ENCODE data around the gene TNS1.

TNS1 gene

DNA sequence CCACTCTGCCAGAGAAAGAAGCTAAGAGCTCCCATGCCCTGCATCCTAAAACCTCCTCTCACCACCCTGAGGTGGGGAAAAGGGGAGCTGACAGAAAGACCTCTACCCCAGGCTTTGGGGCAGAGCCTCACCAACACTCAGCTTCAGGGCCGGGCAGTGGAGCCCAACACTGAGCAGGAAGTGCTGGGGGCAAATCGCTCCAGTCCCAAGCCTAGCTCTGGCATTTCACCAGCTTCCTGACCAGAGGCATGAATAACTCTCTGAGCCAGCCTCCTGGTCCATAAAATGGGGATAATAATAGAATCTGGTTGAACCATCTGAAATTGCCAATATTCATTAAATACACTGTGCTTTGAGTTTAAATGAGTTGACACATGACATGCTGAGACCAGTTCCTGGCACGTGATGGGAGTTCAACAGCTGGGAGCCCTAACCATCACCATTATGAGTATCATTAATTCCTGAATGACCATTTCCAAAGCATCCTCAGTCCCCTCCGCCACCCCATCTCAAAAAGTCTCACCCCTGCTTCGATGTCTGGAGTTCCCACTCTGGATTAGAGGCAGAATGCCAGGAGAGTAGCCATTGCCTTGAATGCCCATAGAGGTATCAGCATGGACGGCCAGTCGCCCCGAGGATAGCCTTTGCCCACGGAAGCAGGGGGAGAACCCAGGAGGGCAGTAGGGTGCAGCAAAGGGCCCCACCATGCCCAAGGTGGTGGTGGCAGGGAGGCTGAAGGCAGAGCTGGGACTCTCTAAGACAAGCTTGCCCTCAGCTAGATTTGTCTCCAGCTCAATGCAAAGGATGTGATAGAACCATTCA is 153.4 kb downstream of the TNS1 start:
- no peak for DNase-seq (ENCODE audit: low read depth)

DNA sequence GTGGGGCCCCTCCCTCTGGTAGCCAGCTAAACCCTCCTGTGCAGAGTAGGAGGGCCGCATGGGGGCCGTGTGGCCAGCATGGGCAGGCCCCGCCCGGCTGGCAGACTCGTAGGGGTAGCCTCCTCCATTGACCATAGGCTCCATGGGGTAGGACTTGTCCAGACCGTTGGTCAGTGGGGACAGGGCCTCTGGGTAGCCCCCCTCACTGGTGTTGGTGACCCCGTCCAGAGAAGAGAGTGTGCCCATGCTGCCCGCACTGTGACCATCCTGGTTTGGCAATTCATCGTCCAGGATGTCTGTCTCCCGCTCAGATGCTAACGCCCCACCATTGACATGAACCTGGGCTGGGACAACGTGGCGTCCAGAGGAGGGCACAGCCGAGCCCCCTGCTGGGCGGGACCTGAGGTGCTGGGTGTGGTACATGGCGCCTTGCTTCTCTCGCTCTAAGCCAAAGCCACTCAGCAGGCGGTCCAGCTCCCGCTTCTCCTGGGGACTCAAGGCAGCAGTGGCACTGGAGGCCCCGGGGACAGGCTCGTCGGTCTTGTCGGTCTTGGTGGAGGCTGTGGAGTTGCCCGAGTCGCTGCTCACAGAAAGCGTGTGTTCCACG is 154.3 kb downstream of the TNS1 start:
- DNase-seq (ENCODE audit: low read depth) = no peak

DNA sequence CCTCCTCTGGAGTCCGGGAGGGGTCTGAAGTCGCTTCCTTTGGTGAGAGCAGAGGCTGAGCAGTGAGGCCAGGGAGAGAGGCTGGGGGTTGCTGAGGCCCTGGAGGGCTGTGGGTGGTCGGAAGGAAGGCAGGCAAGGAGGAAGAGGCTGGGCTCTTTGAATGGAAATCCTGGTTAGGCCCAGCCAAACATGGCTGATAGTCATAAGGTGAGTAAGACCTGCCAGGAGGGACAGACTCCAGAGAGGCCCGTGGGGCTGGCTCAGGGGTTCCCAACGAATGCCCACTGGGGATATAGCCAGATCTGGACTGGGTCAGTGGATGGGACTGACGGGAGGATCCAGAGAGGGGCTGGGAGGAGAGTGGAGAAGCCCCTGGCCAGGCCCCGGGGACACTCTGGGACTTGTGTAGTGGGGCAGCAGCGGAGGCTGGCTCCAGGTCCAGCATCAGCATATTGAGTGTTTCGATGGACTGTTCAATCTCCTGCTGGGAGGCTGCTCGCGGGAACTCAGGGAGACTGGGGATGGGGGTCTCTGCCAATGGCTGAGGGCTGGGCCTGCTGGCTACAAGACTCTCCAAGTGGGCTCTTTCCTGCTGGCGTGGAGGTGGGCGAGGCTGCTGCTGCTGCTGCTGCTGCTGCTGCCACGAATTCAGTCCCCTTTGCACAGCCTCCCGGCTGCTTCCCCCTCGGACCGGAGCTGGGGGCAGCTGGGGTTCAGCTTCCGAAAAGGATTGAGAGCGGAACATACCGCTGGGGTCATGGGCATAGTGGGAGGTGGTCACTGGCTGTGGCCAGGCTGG is 155.0 kb downstream of the TNS1 start:
- DNase-seq (ENCODE audit: low read depth) = no peak

DNA sequence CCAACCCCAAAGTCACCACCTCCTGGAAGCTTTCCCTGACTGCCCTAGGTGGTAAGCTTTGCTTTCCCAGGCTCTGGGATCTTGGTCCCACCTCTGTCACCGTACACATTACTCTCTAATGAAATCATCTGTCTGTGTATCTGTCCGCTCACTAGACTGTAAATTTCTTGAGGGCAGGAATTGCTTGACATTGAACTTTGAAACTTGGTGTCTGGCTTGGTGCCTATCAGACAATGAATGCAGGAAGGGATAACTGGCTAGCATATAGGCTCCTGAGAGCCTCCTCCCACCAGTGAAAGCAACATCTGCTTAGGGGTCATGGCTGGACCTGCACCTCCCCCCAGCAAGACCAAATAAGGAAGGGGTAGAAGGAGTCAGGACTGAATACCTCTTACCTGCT is 155.7 kb downstream of the TNS1 start:
- DNase-seq (ENCODE audit: low read depth) = no peak

DNA sequence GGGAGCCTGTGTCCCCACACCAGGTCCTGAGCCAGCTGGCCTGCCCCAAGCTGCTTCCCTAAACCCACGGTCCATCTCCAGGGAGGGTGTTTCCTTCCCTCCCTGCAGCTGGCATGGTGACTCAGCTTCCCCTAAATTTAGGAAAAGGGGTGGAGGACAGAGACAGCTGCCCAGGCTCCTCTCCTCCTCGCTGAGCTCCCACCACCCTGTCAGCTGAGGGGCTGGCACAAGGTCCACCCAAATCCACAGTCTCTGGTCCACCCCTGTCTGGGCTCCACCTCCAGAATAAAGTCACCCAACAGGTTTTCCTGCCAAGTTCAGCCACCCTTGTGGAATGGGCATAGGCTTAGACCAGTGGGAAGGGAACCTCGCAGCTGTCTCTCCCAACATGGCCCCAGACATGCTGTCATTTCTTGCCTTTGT is 156.5 kb downstream of the TNS1 start:
- no peak for DNase-seq (ENCODE audit: low read depth)

DNA sequence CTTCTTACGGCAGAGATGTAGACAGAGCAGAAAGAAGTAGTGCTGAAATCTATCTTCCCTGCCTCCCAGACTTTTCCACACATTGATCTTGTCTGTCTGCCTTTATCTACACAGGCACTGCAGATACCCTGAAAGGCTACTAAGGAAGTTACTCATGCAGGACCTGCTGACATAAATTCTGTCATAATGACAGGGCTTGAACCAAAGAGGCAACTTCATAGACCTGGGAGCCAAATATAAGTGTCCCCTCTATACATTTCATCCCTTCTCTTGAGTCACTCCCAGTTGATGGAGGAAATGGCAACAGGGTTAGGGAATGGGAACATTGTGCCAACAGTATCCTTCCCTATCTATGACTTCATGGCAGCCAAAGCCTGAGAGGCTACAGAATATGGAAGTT is 157.5 kb downstream of the TNS1 start:
- DNase-seq (ENCODE audit: low read depth) = no peak

DNA sequence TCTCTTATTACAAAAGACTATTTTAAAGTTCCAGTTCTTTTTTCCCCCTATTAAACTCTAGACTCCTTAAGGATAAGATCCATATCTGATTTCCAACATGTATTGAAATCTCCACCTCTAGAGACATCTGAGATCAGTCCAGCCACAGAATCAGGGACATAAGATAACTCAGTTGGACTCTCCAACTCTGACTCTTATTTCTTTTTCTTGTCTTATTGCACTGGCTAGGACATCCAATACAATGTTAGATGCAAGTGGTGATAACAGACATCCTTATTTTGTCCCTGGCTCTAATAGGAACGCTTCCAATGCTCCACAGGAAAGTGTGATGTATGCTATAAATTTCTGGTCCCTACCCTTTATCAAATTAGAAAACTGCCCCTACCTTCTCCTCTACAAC is 158.1 kb downstream of the TNS1 start:
- no peak for DNase-seq (ENCODE audit: low read depth)

DNA sequence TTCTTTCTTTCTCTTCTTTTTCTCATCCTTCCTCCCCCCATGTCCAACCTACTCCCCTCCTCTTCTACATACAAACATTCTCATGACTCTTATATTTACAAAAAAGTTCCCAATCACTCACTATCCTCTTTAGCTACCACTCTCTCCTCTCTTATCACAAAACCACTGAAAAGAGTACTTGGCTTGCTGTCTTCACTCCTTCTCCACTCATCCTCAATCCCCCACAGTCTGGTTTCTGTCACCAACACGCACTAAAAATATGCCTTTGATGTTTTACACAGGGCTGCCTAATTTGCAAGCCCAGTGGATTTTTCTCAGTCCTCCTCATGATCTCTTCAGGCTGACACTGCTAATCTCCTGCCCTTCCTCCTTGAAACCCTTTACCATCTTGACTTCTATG is 159.5 kb downstream of the TNS1 start:
- DNase-seq (ENCODE audit: low read depth) = no peak

DNA sequence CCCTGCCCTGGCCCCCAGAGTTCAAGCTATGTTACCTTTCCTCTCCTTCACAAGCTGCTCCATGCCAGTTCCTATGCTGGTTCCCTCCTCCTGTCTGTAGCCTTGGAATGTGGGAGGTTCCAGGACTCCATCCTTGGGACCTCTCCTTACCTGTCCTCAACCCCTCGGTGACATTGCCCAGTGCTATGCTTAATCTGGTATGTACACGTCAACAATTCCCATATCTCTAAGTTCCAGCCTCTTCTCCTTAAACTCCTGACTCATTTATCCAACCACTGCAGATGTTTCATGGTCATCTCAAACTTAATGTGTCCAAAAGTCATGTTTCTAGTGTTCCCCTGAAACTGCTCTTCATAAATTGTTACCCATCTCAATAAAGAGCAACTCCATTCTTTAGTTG is 160.8 kb downstream of the TNS1 start:
- no peak for DNase-seq (ENCODE audit: low read depth)

DNA sequence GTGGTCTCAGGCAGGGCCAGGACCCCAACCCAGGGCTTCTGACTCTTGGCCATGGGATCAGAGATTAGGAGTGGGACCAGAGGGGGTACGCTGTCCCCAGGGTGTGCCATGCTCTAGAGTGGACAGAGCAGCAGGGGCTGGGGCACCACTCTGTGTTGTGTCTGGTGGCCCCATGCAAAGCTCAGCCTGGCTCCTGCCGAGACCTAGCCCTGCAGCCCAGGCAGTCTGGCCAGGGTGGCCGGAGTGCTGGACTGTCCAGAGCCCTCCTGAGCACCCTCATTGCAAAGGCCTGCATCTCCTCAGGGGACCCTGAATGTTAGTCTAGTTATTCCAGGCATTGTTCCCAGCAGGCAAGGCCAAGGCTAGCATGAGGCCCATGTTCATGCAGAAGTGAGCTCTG is 162.3 kb downstream of the TNS1 start:
- DNase-seq (ENCODE audit: low read depth) = no peak

DNA sequence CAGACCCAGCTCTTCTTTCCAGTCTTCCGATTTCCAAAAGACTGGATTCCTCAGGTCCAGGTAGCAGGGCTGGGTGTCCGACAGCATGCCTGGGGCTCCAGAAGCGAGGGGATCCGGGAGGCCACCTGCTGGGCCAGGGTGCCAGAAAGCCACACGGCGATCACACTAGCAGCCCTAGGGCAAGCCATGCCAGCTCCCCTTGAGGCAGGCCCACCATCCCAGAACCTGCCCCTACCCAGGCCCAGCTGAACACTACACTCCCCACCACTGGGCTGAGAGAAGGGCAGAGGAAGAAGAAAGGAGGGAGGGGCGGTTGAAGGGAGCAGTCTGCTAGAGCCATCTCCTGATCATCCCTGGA is 163.1 kb downstream of the TNS1 start:
- no peak for DNase-seq (ENCODE audit: low read depth)

DNA sequence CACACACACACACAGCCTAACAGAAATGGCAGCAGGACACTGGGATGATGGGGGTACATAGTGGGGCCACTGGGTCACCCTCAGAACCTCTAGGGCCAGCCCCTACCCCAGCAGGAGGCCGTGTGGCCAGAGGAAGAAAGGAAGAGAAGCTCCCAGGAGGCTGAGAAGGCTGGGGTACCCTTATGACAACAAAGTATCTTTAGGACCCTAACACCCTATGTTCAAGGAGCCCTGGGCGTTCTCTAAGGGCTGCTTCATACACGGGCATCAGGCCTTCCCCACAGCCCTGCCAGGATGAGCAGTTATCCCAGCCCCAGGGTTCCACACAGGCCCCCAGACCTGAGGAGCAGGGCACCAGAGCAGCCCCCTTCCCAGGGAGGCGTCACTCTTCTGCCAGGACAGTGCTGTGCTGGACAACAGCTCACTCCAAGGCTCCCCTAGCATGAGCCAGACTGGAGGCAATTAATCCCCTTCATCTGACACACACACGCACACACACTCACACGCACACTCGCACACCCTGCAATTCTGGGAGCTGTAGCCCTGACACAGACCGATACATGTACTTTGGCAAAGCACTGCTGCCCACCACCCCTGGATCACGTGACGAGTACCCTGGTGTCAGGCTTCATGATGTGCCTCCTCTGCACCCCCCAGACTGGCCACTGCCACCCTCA is 163.6 kb downstream of the TNS1 start:
- no peak for DNase-seq (ENCODE audit: low read depth)

DNA sequence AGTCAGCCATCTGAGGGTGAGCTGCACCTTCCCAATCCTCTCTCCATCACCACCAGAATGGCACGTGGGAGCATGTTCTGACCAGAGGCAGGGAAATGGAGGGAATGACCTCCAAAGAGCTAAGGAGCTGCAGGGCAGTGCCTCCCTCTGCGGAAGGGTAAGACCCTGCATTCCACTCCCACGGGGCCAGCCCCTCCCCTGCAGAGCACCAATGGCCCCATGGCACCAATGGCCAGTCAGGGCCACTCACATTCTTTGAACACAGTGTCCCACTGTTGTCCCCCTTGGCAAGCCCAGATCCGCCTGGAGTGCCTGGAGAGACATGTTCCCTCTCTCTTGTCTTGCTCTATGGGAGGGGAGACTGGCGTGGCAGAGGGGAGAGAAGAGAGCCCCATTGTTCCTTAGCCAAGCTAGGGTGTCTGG is 164.4 kb downstream of the TNS1 start:
- no peak for DNase-seq (ENCODE audit: low read depth)

DNA sequence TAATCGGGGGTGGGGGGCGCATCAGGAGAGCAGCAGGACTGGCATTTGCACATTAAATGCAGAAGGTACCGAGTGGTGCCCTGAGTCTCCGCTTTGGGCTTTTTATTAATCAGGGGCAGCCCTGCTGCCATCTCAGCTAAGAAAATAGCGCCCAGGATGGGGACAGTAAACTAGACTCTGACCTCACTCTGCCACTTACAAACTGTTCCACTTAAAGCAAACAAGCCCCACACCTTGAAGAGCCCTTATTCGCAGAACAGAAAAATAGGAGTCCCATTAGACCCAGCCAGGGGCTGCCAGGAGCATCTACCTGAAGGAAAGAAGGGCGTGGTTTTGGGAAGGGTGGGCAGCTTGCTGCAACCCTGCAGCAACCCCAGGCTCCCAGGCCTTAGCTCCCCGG is 165.3 kb downstream of the TNS1 start:
- no peak for DNase-seq (ENCODE audit: low read depth)

DNA sequence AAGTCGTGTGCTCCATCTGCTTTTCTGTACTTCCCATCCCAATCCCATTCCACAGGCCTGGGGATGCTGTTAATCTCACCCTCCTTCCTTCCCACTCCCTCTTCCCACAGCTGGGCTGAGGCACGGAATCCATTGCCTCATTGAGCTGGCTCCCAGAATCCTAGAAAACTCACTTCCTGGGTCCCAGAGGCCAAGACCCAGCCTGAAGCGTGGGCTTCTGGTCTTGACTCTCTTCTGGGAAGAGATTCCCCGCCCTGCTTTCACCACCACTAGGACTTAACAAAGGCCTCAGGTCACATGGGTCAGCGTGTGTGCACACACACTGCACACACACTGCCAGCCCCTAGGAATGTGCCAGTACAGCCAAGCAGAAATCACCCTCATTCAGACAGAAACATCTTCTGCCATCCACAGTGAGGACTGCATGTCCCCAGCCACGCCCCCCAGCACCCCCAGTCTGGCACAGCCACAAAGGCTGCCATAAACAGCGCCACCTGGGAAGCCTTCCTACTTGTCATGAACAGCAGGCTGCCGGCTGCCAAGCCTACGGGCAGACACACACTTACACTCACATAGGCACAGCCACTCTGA is 165.8 kb downstream of the TNS1 start:
- DNase-seq (ENCODE audit: low read depth) = peak; percentile 67

DNA sequence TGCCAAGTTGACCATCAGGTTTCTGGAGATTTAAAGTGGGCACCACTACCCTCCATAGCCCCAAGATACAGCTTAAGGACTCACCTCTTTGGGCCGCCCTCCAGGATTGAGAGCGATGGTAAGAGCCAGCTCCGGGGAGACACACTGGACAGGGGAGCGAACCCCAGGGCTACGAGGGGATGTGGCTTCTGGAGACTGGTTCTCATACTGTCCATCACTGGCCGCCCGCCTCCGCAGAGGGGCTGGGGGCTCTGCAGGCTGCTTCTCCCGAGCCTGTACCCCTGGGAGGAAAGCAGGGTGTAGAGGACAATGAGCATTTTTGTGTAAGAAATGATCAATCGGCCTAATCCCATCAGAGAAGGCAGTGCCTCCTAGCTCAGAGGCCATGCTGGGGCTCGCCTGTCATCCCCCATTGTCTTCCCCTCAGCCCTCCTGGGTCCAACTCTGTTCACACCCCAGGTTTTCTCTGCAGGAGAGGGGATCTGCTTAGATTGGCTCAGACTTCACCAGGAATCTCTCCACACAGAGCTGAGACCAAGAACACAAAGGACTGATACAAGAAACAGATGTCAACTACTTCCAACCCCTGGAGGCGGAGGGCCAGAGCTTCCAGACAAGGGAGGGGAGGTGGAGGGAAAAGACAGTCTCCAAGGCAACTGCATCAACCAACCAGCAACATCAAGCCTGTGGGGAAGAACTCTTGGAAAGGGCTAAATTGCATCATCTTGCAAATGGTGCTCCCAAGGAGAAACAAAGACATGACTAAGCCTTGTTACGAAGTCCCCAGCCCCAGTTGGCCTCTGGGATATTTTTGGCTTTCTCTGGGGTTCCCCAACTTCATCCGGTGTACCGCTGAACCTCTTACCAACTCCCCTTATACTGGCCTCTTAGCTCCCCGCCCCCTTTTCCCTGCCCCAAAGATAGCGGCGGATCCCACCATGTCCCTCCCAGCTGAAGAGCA is 166.6 kb downstream of the TNS1 start:
- peak; percentile 82 for DNase-seq (ENCODE audit: low read depth)

DNA sequence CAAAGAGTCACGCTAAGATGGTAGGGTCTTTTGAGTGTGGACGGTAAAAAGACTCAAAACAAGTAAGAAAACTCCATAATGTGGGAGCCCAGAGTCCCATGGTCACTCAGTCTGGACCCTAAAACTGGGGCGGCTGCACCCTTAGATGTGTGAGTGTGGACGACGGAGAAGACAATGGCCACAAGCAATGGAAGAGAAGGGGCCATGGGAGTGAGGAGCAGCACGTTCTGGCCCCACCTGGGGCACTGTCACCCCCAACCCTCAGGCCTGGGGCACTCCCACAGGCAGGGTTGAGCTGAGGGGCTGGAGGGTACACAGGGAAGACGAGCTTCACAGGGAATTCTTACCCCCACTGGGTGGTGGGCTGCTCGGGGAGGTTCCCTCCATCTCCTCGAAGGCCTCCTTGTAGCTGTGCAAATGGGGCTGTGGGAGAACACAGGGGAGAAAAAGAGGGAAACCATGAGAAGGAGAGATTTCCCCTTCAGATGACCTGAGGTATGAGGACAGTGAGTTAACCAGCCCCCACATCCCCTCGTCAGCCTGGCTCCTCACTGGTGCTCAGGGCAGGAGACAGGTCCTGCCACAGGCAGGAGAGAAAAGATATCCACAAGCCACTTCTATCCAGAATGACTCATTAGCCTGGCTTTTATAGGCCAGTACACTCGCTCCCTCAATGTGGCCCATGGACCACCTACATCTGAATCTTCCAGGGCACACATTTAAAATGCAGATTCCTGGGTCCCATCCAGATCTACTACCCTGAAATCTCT is 167.9 kb downstream of the TNS1 start:
- no peak for DNase-seq (ENCODE audit: low read depth)

DNA sequence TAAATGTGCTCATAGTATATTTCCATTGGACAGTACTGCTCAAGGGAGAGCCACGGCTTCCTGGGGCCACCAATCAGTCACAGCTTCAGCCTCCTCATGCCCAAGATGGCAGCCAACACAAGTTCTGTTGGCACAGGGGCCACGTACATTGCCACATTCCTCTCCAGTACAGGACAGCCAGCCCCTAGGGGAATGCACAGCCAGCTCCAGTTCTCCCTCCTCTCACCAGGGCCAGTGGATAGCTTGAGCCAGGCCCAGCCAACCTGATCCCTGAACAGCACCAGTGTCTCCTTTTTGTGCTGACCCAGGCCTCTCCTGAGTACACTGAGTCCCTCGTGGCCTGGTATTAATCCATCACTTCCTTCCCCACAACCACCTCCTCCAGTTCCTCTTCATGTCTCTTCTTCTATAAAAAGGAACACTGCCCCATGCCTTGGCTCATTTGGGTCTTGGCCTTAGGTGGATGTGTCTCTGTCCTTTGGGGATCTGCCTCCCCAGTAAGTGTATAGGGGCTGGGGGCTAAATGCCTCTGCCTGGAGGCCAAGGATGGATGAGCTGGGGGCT is 168.7 kb downstream of the TNS1 start:
- no peak for DNase-seq (ENCODE audit: low read depth)

DNA sequence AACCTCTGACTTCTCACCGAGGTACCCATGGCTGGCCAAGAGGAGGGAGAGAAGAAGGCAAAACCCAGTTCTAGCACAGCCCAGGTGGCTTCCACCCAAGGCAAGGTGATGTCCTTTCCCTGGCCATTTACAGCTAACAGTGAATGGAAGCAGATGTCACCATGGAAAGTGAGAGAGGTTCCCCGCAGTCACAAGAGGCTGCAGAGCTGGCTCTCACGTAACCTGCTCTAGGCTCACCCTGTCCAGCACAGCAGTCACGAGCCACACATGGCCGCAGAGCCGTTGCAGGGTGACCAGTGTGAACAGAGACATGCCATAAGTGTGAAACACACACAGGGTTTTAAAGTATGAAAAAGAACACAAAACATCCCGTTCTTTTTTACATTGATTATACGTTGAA is 169.4 kb downstream of the TNS1 start:
- no peak for DNase-seq (ENCODE audit: low read depth)

DNA sequence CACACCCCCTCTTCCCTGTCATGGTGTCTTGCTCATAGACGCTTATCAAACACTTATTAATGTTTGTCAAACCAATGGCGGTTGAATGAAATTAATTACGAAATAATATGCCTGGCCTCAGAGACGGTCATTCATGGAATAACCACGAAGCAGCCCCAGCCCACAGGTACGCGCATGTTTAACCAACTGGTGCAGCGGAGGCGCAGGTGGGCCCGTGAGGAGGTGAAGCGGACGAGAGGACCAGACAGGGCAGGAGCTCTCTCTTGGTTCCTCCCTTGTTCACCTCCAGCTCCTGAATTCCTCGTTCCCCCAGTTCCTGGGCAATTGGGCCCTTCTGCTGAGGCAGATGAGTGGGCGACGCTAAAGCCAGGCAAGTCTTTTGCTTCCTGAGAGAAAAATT is 169.8 kb downstream of the TNS1 start:
- DNase-seq (ENCODE audit: low read depth) = no peak

Measured in fibroblast of gingiva (primary cell).